Epithelial cell of proximal tubule (primary cell): ENCODE data around the gene USP3. TPM values are rescaled to one million over a fixed set of nuclear protein-coding genes. Genes with fewer than 3 reads are reported as not detected.
A peak's percentile ranks its signal among the peaks of the same experiment; 100 is the strongest.

Experiments used
- DNase-seq: peaks from one replicate; pipeline ENCODE4 v3.0.0-alpha.2; 2011; ENCODE audit warnings: low read depth
- H3K4me3 ChIP-seq: 2 replicates; pipeline ENCODE4 v1.5.1; 2011; ENCODE audit warnings: low read depth, mild to moderate bottlenecking, low read length
- CTCF ChIP-seq: conservative IDR thresholded peaks from 2 replicates; pipeline ENCODE4 v1.5.1; 2012; ENCODE audit warnings: low read depth, mild to moderate bottlenecking, low read length
- total RNA-seq: library from RNA; depleted of rRNA; stranded (reverse); fragments of >200 nt; gene quantifications from 2 replicates; pipeline ENCODE4 v1.2.3, GENCODE V29; 2015

USP3 gene
- 31.4 and 34.2 TPM in 2 replicates for total RNA-seq

GRCh38 chr15:63504247-63504978 lies at the start of gene USP3:
USP3 (plus strand) TSS chr15:63504593; CDS start chr15:63504740, 147 bp downstream.
- peak; percentile 24 for TF ChIP-seq CTCF
- no peak for DNase-seq

GRCh38 chr15:63456258-63456657 lies 48.1 kb upstream of the USP3 start:
- no peak for TF ChIP-seq CTCF
- no peak overlapping the region for H3K4me3 ChIP-seq
- DNase-seq = no peak

More at GRCh38 chr15:63504247-63504978, at the start of gene USP3:
- peak within 1 kb of the TSS; percentile 79 for H3K4me3 ChIP-seq

GRCh38 chr15:63457379-63457778 lies 47.0 kb upstream of the USP3 start:
- no peak for DNase-seq
- H3K4me3 ChIP-seq = no peak overlapping the region
- TF ChIP-seq CTCF = no peak

GRCh38 chr15:63458026-63458425 lies 46.4 kb upstream of the USP3 start:
- H3K4me3 ChIP-seq = no peak overlapping the region
- TF ChIP-seq CTCF = no peak
- no peak for DNase-seq

GRCh38 chr15:63458794-63459395 lies 45.5 kb upstream of the USP3 start:
- no peak overlapping the region for H3K4me3 ChIP-seq
- no peak for DNase-seq
- no peak for TF ChIP-seq CTCF

- no peak overlapping the region for H3K4me3 ChIP-seq
- no peak for TF ChIP-seq CTCF
- DNase-seq = no peak
These were observed 43.9 kb upstream of the USP3 start for GRCh38 chr15:63460210-63461155.
